ENCODE results near the gene CNN2. TPM values are rescaled to one million over a fixed set of nuclear protein-coding genes. Genes with fewer than 3 reads are reported as not detected.
A peak's percentile ranks its signal among the peaks of the same experiment; 100 is the strongest.

CNN2 gene
- total and polyA plus RNA-seq, 12 donors: 33.0 to 117 (median 61.7) TPM

GRCh38 chr19:1009981-1010538 is 16.3 kb upstream of the CNN2 start:
- Histone ChIP-seq H3K4me1 (peaks cover 1 to 18% (median 5%) of the 10 kb centered on the region in 9 donors), H3K9me3 (no peaks in the 10 kb centered on the region), H3K4me3 (no peak overlapping the region), H3K36me3 (peaks cover 0 to 63% (median 39%) of the 10 kb centered on the region in 9 donors), H3K27me3 (no peaks in the 10 kb centered on the region), H3K27ac (peak overlapping the region in 1 of 10 donors; percentile 15)
- TF ChIP-seq CTCF (IDR thresholded peaks at IDR 0.05): no peak
- DNase-seq (no peak), ATAC-seq (peak in 1 of 8 donors; percentile 9)
- intact Hi-C loops (cut with DNase I): no loop called here
- WGBS, 2 donors: 81 to 85% methylated on average over 29 of the region's 29 CpGs

GRCh38 chr19:1010586-1011510 is 15.6 kb upstream of the CNN2 start:
- no peak for DNase-seq
- Histone ChIP-seq H3K27ac (no peak overlapping the region), H3K4me1 (peaks cover 9 to 26% (median 13%) of the 10 kb centered on the region in 9 donors), H3K36me3 (peaks cover 0 to 67% (median 39%) of the 10 kb centered on the region in 9 donors), H3K27me3 (no peaks in the 10 kb centered on the region), H3K9me3 (no peaks in the 10 kb centered on the region), H3K4me3 (no peak overlapping the region)
- 93 to 96% methylated on average over 53 to 56 of the region's 56 CpGs for WGBS, 2 donors
- intact Hi-C loops (cut with DNase I): no loop called here
- TF ChIP-seq CTCF (IDR thresholded peaks at IDR 0.05): no peak
- no peak for ATAC-seq

GRCh38 chr19:1011831-1012333 is 14.5 kb upstream of the CNN2 start:
- Histone ChIP-seq H3K9me3 (no peaks in the 10 kb centered on the region), H3K4me1 (peaks cover 20 to 36% (median 23%) of the 10 kb centered on the region in 9 donors), H3K27me3 (no peaks in the 10 kb centered on the region), H3K4me3 (no peak overlapping the region), H3K36me3 (peaks cover 0 to 67% (median 39%) of the 10 kb centered on the region in 9 donors), H3K27ac (no peak overlapping the region)
- DNase-seq: no peak
- intact Hi-C loops (cut with DNase I): no loop called here
- ATAC-seq: no peak
- TF ChIP-seq CTCF (IDR thresholded peaks at IDR 0.05): no peak
- WGBS, 2 donors: 93% methylated on average over 36 of the region's 36 CpGs

- no peak overlapping the region for H3K27ac ChIP-seq
- TF ChIP-seq CTCF (IDR thresholded peaks at IDR 0.05): no peak
- ATAC-seq (no peak), DNase-seq (no peak)
- H3K4me1 ChIP-seq: peaks cover 24 to 41% (median 27%) of the 10 kb centered on the region in 9 donors
- 94 to 98% methylated on average over 16 to 18 of the region's 18 CpGs for WGBS, 2 donors
- H3K9me3 ChIP-seq: no peaks in the 10 kb centered on the region
- no peak overlapping the region for H3K4me3 ChIP-seq
- intact Hi-C loops (cut with DNase I): no loop called here
- H3K36me3 ChIP-seq: peaks cover 0 to 67% (median 39%) of the 10 kb centered on the region in 9 donors
- H3K27me3 ChIP-seq: no peaks in the 10 kb centered on the region
Measured at GRCh38 chr19:1012334-1012733, 14.1 kb upstream of the CNN2 start.

All from heart right ventricle (tissue), 16 donors.